ENCODE data around the gene COPZ1. TPM values are rescaled to one million over a fixed set of nuclear protein-coding genes. Genes with fewer than 3 reads are reported as not detected.
A peak's percentile ranks its signal among the peaks of the same experiment; 100 is the strongest.
"Not testable (repeated sequence)": the region's sequence is repeated elsewhere in the genome, so short reads cannot be mapped to it uniquely, and the experiment has no call there.

COPZ1 gene
- polyA plus RNA-seq, 3 donors, result 242 to 260 (median 254) TPM

GRCh38 chr12:54294152-54294952 is 30.6 kb upstream of the COPZ1 start:
- DNase-seq (ENCODE audit: low read depth in 3 of 3, low spot score in 2 of 3), result no peak

- DNase-seq (ENCODE audit: low read depth in 3 of 3, low spot score in 2 of 3), result no peak
These were observed 29.9 kb upstream of the COPZ1 start for GRCh38 chr12:54294953-54295566.

- DNase-seq (ENCODE audit: low read depth in 3 of 3, low spot score in 2 of 3), result no peak
These were observed 28.4 kb upstream of the COPZ1 start for GRCh38 chr12:54296393-54297099.

- DNase-seq (ENCODE audit: low read depth in 3 of 3, low spot score in 2 of 3), result no peak
These were observed 26.0 kb upstream of the COPZ1 start for GRCh38 chr12:54298904-54299303.

- no peak for DNase-seq (ENCODE audit: low read depth in 3 of 3, low spot score in 2 of 3)
These were observed 25.3 kb upstream of the COPZ1 start for GRCh38 chr12:54299515-54300224.

GRCh38 chr12:54300225-54300731 is 24.7 kb upstream of the COPZ1 start:
- DNase-seq (ENCODE audit: low read depth in 3 of 3, low spot score in 2 of 3), result no peak

- DNase-seq (ENCODE audit: low read depth in 3 of 3, low spot score in 2 of 3), result peak in 1 of 3 donors; percentile 73
These were observed 24.1 kb upstream of the COPZ1 start, which contains the start of gene NFE2 for GRCh38 chr12:54300732-54301427. NFE2 (minus strand) TSS chr12:54301015; CDS start chr12:54295248, 5,767 bp downstream.

GRCh38 chr12:54301428-54302048 is 23.4 kb upstream of the COPZ1 start:
- DNase-seq (ENCODE audit: low read depth in 3 of 3, low spot score in 2 of 3), result no peak

- no peak for DNase-seq (ENCODE audit: low read depth in 3 of 3, low spot score in 2 of 3)
These were observed 21.3 kb upstream of the COPZ1 start for GRCh38 chr12:54303640-54304039.

- no peak for DNase-seq (ENCODE audit: low read depth in 3 of 3, low spot score in 2 of 3)
These were observed 20.6 kb upstream of the COPZ1 start for GRCh38 chr12:54304187-54304810.

GRCh38 chr12:54306925-54307741 is 17.8 kb upstream of the COPZ1 start:
- no peak for DNase-seq (ENCODE audit: low read depth in 3 of 3, low spot score in 2 of 3)

- DNase-seq (ENCODE audit: low read depth in 3 of 3, low spot score in 2 of 3), result no peak
These were observed 13.9 kb upstream of the COPZ1 start for GRCh38 chr12:54311051-54311450.

GRCh38 chr12:54312309-54312708 is 12.6 kb upstream of the COPZ1 start:
- DNase-seq (ENCODE audit: low read depth in 3 of 3, low spot score in 2 of 3), result not testable (repeated sequence)

GRCh38 chr12:54321363-54321762 is 3.6 kb upstream of the COPZ1 start:
- DNase-seq (ENCODE audit: low read depth in 3 of 3, low spot score in 2 of 3), result no peak

- DNase-seq (ENCODE audit: low read depth in 3 of 3, low spot score in 2 of 3), result not testable (repeated sequence)
These were observed 645 bp downstream of the COPZ1 start for GRCh38 chr12:54325442-54326109.

- DNase-seq (ENCODE audit: low read depth in 3 of 3, low spot score in 2 of 3), result no peak
These were observed 3.8 kb downstream of the COPZ1 start for GRCh38 chr12:54328595-54329337.

- DNase-seq (ENCODE audit: low read depth in 3 of 3, low spot score in 2 of 3), result no peak
These were observed 4.8 kb downstream of the COPZ1 start for GRCh38 chr12:54329759-54330158.

Data from right renal cortex interstitium (tissue), 3 donors.